Measurements from ENCODE around the gene MZT1.

MZT1 gene

GRCh38 chr13:72680353-72680752, 47.1 kb downstream of the MZT1 start:
- H4K20me1 ChIP-seq (ENCODE audit: insufficient read depth, low read length, poor library complexity, severe bottlenecking): no peaks in the 10 kb centered on the region
- H3K27me3 ChIP-seq (ENCODE audit: insufficient read depth, low read length, poor library complexity, severe bottlenecking): no peaks in the 10 kb centered on the region

GRCh38 chr13:72678312-72678711, 49.1 kb downstream of the MZT1 start:
- Histone ChIP-seq H3K4me3 (ENCODE audit: low read length, poor library complexity, severe bottlenecking) (no peak overlapping the region), H3K4me2 (ENCODE audit: low read depth, low read length, poor library complexity, severe bottlenecking) (no peak overlapping the region), H3K9me3 (ENCODE audit: insufficient read depth, low read depth, low read length) (no peaks in the 10 kb centered on the region), H4K20me1 (ENCODE audit: insufficient read depth, low read length, poor library complexity, severe bottlenecking) (no peaks in the 10 kb centered on the region), H3K36me3 (ENCODE audit: insufficient read depth, low read length) (no peaks in the 10 kb centered on the region), H2AFZ (ENCODE audit: low read length) (no peak overlapping the region), H3K27me3 (ENCODE audit: insufficient read depth, low read length, poor library complexity, severe bottlenecking) (no peaks in the 10 kb centered on the region), H3K9ac (ENCODE audit: low read depth, low read length, poor library complexity, severe bottlenecking) (no peak overlapping the region), H3K4me1 (ENCODE audit: insufficient read depth, low read length, poor library complexity, severe bottlenecking) (no peaks in the 10 kb centered on the region), H3F3A (ENCODE audit: low read depth) (no peaks in the 10 kb centered on the region), H3K9me2 (replicated peaks; ENCODE audit: low read depth, low read length) (no peaks in the 10 kb centered on the region), H3K79me2 (ENCODE audit: insufficient read depth, low read length) (no peaks in the 10 kb centered on the region)
- TF ChIP-seq CTCF (conservative IDR thresholded peaks at IDR 0.05; ENCODE audit: low read length): no peak
- TF ChIP-seq EZH2phosphoT487 (IDR thresholded peaks at IDR 0.05; ENCODE audit: borderline replicate concordance): no peak

More at GRCh38 chr13:72680353-72680752, 47.1 kb downstream of the MZT1 start:
- Histone ChIP-seq H3K4me1 (ENCODE audit: insufficient read depth, low read length, poor library complexity, severe bottlenecking) (no peaks in the 10 kb centered on the region), H3K9me3 (ENCODE audit: insufficient read depth, low read depth, low read length) (no peaks in the 10 kb centered on the region), H3K4me3 (ENCODE audit: low read length, poor library complexity, severe bottlenecking) (no peak overlapping the region), H3K4me2 (ENCODE audit: low read depth, low read length, poor library complexity, severe bottlenecking) (no peak overlapping the region), H3K9ac (ENCODE audit: low read depth, low read length, poor library complexity, severe bottlenecking) (no peak overlapping the region), H2AFZ (ENCODE audit: low read length) (no peak overlapping the region), H3F3A (ENCODE audit: low read depth) (no peaks in the 10 kb centered on the region), H3K79me2 (ENCODE audit: insufficient read depth, low read length) (no peaks in the 10 kb centered on the region), H3K9me2 (replicated peaks; ENCODE audit: low read depth, low read length) (no peaks in the 10 kb centered on the region), H3K36me3 (ENCODE audit: insufficient read depth, low read length) (no peaks in the 10 kb centered on the region)
- TF ChIP-seq CTCF (conservative IDR thresholded peaks at IDR 0.05; ENCODE audit: low read length) (no peak), EZH2phosphoT487 (IDR thresholded peaks at IDR 0.05; ENCODE audit: borderline replicate concordance) (no peak)

GRCh38 chr13:72677431-72677830, 50.0 kb downstream of the MZT1 start:
- H3K9me2 ChIP-seq (replicated peaks; ENCODE audit: low read depth, low read length): no peaks in the 10 kb centered on the region
- no peak overlapping the region for H3K4me3 ChIP-seq (ENCODE audit: low read length, poor library complexity, severe bottlenecking)
- no peaks in the 10 kb centered on the region for H3K36me3 ChIP-seq (ENCODE audit: insufficient read depth, low read length)

More at GRCh38 chr13:72677431-72677830, 50.0 kb downstream of the MZT1 start:
- H4K20me1 ChIP-seq (ENCODE audit: insufficient read depth, low read length, poor library complexity, severe bottlenecking): no peaks in the 10 kb centered on the region
- no peaks in the 10 kb centered on the region for H3K27me3 ChIP-seq (ENCODE audit: insufficient read depth, low read length, poor library complexity, severe bottlenecking)
- no peak overlapping the region for H3K9ac ChIP-seq (ENCODE audit: low read depth, low read length, poor library complexity, severe bottlenecking)
- no peaks in the 10 kb centered on the region for H3K4me1 ChIP-seq (ENCODE audit: insufficient read depth, low read length, poor library complexity, severe bottlenecking)
- H3K9me3 ChIP-seq (ENCODE audit: insufficient read depth, low read depth, low read length): no peaks in the 10 kb centered on the region
- no peak overlapping the region for H3K4me2 ChIP-seq (ENCODE audit: low read depth, low read length, poor library complexity, severe bottlenecking)
- no peaks in the 10 kb centered on the region for H3F3A ChIP-seq (ENCODE audit: low read depth)
- no peak overlapping the region for H2AFZ ChIP-seq (ENCODE audit: low read length)
- TF ChIP-seq CTCF (conservative IDR thresholded peaks at IDR 0.05; ENCODE audit: low read length): no peak
- TF ChIP-seq EZH2phosphoT487 (IDR thresholded peaks at IDR 0.05; ENCODE audit: borderline replicate concordance): no peak
- no peaks in the 10 kb centered on the region for H3K79me2 ChIP-seq (ENCODE audit: insufficient read depth, low read length)

All from Loucy (cell line).